Transverse colon (tissue), 3 donors: ENCODE data around the gene CBARP.

ENCODE experiments used
- CTCF ChIP-seq, 5 experiments: fragments of 200-600 bp in 3 of 5; fragments of 450-650 bp in 2 of 5; sonication (generic) in 3 of 5; IDR thresholded peaks; 1 replicate in 2 of 5; 2 replicates in 3 of 5; pipeline ENCODE4 v1.5.1; 2016 to 2017; ENCODE audit warnings: antibody characterized with exemption in 5 of 5, inconsistent platforms in 3 of 5, mild to moderate bottlenecking in 2 of 5, moderate library complexity in 1 of 5
- POLR2A ChIP-seq: fragments of 450-650 bp; IDR thresholded peaks from one replicate; pipeline ENCODE4 v1.6.1; 2016; ENCODE audit warnings: antibody characterized with exemption, mild to moderate bottlenecking, moderate library complexity

- no peak for TF ChIP-seq CTCF (IDR thresholded peaks at IDR 0.05)
- TF ChIP-seq POLR2A = no peak
Measured at GRCh38 chr19:1229056-1229923, 8.5 kb downstream of the CBARP start.
